22Rv1 (cell line): ENCODE results near the gene KIF11.

Experiments used
- ZFX ChIP-seq: fragments of 450-650 bp; IDR thresholded peaks from 2 replicates; pipeline ENCODE4 v1.6.1; 2017; ENCODE audit warnings: antibody characterized with exemption, borderline replicate concordance
- TF ChIP-seq, protein P1 (sequence below): fragments of 450-650 bp; IDR thresholded peaks from 2 replicates; pipeline ENCODE4 v1.5.1; 2017; ENCODE audit warnings: mild to moderate bottlenecking

- TF ChIP-seq, protein P1, sequence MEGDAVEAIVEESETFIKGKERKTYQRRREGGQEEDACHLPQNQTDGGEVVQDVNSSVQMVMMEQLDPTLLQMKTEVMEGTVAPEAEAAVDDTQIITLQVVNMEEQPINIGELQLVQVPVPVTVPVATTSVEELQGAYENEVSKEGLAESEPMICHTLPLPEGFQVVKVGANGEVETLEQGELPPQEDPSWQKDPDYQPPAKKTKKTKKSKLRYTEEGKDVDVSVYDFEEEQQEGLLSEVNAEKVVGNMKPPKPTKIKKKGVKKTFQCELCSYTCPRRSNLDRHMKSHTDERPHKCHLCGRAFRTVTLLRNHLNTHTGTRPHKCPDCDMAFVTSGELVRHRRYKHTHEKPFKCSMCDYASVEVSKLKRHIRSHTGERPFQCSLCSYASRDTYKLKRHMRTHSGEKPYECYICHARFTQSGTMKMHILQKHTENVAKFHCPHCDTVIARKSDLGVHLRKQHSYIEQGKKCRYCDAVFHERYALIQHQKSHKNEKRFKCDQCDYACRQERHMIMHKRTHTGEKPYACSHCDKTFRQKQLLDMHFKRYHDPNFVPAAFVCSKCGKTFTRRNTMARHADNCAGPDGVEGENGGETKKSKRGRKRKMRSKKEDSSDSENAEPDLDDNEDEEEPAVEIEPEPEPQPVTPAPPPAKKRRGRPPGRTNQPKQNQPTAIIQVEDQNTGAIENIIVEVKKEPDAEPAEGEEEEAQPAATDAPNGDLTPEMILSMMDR: no peak
- no peak for TF ChIP-seq ZFX
Measured at GRCh38 chr10:92681306-92681834, 88.4 kb downstream of the KIF11 start.
